ENCODE data around the gene ASB2.

ASB2 gene

DNA sequence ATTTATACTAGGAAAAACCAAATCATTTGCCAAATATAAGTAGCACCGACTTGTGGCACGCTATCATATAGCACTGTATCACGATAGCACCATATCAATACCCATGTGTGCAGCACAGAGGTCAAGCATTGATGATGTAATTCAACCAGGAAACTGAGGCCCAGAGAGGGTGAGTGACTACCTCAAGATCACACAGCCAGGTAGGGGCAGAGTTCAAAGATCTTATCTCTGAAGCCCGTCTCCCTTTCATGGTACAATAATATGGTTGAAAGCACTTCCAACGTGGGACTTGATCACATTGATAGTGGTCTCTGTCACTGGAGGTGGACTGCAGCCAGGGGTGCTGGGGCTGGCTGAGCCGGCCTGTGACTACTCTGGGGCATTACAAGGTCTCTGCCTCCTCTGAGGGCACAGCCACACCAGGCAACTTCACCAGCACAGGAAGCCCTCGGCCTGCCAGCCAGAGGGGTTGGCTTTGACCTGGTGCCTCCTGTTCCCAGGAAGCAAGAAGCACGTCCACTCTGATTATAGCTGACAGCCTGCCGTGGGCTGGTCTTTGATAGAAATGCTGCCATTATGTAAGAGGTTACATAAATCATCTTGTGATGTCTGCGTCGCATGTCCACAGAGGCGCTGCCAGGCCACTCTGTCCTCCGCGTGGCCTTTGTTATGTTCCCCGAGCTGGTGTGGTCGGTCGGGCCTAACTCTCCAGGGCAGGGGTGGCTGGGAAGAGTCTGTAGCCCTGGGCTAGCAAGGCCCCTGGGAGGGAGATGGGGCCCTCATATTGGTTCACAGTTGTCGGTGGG lies 55.2 kb downstream of the ASB2 start:
- no peak for DNase-seq (ENCODE audit: extremely low read depth, low read depth)
- TF ChIP-seq, protein P1, sequence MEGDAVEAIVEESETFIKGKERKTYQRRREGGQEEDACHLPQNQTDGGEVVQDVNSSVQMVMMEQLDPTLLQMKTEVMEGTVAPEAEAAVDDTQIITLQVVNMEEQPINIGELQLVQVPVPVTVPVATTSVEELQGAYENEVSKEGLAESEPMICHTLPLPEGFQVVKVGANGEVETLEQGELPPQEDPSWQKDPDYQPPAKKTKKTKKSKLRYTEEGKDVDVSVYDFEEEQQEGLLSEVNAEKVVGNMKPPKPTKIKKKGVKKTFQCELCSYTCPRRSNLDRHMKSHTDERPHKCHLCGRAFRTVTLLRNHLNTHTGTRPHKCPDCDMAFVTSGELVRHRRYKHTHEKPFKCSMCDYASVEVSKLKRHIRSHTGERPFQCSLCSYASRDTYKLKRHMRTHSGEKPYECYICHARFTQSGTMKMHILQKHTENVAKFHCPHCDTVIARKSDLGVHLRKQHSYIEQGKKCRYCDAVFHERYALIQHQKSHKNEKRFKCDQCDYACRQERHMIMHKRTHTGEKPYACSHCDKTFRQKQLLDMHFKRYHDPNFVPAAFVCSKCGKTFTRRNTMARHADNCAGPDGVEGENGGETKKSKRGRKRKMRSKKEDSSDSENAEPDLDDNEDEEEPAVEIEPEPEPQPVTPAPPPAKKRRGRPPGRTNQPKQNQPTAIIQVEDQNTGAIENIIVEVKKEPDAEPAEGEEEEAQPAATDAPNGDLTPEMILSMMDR (IDR thresholded peaks at IDR 0.05; ENCODE audit: low read depth, low read length, missing control alignments) = no peak
- H3K4me3 ChIP-seq (replicated peaks; ENCODE audit: low read depth, low read length) = no peak overlapping the region

DNA sequence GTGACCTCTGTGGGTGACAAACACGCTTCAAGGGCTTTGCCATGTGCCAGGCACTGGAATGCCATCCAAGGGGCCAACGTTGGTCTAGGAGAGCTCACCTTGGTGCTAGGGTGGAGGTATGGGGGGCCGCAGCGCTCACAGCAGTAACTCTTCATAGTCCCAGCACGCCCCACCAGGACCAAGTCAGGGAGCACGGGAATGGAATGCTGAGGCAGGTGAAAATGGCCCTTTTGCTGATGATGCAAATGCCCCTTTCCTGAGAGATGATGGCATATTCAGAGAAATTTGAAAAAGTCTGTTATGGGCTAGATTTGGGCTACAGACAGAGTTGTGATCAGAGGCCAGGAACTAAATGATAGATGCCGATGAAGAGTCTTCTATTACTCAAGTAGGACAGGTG lies 59.2 kb downstream of the ASB2 start:
- H3K4me3 ChIP-seq (replicated peaks; ENCODE audit: low read depth, low read length) = no peak overlapping the region
- TF ChIP-seq, protein P1 (IDR thresholded peaks at IDR 0.05; ENCODE audit: low read depth, low read length, missing control alignments) = no peak
- no peak for DNase-seq (ENCODE audit: extremely low read depth, low read depth)

DNA sequence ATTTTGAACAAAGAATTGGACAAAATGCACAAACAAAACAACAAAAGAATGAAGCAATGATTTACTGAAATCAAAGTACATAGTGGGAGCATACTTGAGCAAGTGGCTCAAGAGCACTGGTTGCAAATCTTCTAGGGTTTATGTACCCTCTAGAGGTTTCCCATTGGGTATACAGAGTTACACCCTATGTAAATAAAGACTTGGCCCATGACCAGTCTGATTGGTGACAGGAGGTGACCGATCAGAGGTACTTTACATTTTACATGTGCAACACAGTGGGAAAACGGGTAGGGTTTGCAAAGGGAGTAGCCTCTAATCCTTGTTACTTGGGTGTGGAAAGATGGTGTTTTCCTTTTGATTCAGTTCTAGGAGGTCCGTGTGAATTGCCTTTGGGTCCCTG lies 59.9 kb downstream of the ASB2 start:
- TF ChIP-seq, protein P1 (IDR thresholded peaks at IDR 0.05; ENCODE audit: low read depth, low read length, missing control alignments) = no peak
- DNase-seq (ENCODE audit: extremely low read depth, low read depth) = no peak
- H3K4me3 ChIP-seq (replicated peaks; ENCODE audit: low read depth, low read length) = no peak overlapping the region

DNA sequence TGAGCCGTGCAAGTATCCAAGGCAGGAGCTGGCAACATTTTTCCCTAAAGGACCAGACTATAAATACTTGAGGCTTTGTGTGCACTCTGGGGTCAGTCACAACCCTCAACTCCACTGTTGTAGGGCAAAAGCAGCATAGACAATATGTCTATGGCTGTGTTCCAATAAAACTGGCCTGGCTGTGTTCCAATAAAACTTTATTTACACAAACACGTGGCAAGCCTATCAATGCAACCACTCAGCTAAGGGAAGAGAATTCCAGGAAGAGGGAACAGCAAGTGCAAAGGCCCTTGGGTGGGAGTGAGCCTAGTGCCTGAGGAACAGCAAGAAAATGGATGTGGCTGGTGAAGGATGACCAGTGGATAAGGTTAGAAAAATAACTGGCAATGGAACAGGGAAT lies 60.6 kb downstream of the ASB2 start:
- no peak overlapping the region for H3K4me3 ChIP-seq (replicated peaks; ENCODE audit: low read depth, low read length)
- no peak for DNase-seq (ENCODE audit: extremely low read depth, low read depth)
- TF ChIP-seq, protein P1 (IDR thresholded peaks at IDR 0.05; ENCODE audit: low read depth, low read length, missing control alignments) = no peak

DNA sequence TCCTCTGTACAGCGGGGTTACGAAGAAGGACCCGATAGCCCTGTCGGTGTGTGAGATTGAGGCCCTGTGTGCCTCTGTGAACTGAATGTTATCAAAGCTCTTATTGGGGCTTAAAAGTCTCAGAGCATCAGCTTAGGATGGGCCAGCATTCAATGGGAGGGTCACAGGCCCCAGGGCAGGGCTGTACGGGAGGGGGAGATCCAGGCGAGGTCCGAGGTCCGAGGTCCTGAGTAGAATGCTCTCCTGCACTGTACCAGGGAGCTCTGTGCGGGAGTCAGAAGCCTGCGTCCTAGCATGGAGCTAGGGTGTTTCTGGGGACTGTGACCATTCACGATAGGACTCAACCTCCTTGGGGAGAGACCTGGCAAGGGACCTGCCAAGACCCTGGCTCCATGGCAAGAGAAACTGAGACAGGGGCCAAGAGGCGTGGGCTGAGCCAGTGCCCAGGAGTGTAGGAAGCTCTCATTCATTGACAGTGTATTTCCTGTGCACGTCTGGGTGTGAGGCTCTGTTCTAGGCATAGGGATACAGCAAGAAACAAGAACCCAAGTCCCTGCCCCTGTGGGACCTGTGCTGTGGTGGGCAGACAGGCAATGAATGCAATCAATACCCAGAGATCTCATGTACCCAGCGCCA lies 61.2 kb downstream of the ASB2 start:
- H3K4me3 ChIP-seq (replicated peaks; ENCODE audit: low read depth, low read length) = no peak overlapping the region
- DNase-seq (ENCODE audit: extremely low read depth, low read depth) = no peak
- TF ChIP-seq, protein P1 (IDR thresholded peaks at IDR 0.05; ENCODE audit: low read depth, low read length, missing control alignments) = no peak

DNA sequence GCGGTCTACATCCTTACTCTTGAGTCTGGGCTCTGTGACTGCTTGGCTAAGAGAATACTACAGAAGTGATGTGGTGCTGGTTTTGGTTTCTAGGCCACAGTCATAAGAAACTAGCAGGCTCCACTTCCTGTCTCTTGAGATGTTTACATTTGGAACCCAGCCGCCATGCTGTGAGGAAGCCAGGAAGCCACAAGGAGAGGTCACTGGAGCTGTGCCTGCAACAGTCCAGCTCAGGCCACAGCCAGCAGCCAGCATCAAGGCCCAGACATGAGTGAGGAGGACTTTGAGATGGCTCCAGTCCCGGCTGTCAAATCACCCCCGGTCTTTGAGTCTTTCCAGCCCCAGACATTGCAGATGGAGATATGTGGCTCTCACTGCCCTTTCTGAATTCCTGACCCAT lies 62.1 kb downstream of the ASB2 start:
- no peak for DNase-seq (ENCODE audit: extremely low read depth, low read depth)
- no peak overlapping the region for H3K4me3 ChIP-seq (replicated peaks; ENCODE audit: low read depth, low read length)
- TF ChIP-seq, protein P1 (IDR thresholded peaks at IDR 0.05; ENCODE audit: low read depth, low read length, missing control alignments) = no peak

Measured in HFF-Myc (cell line).